Stimulated activated CD8-positive, alpha-beta memory T cell treated with anti-CD3 and anti-CD28 coated beads, Interleukin-7, amount 100 ng/mL, for 48 hours (primary cell): Measurements from ENCODE around the gene SLC9A3.
A peak's percentile ranks its signal among the peaks of the same experiment; 100 is the strongest.

Experiments used
- DNase-seq, 2 donors: peaks; one replicate each; pipeline ENCODE4 v3.0.0-alpha.2; 2020; ENCODE audit warnings: low read depth in 1 of 2; ENCODE audit errors: extremely low read depth in 1 of 2

SLC9A3 gene

GRCh38 chr5:446883-447263 is 77.4 kb downstream of the SLC9A3 start:
- DNase-seq, result no peak

- no peak for DNase-seq
Observed at GRCh38 chr5:446066-446882, 78.0 kb downstream of the SLC9A3 start.

- DNase-seq, result no peak
Observed at GRCh38 chr5:445591-445990, 78.7 kb downstream of the SLC9A3 start.

GRCh38 chr5:444226-444625 is 80.0 kb downstream of the SLC9A3 start:
- DNase-seq, result no peak

- DNase-seq, result no peak
Observed at GRCh38 chr5:443239-444151, 80.8 kb downstream of the SLC9A3 start.

- DNase-seq, result peak; percentile 37 to 69
Observed at GRCh38 chr5:442335-443238, 81.7 kb downstream of the SLC9A3 start, which contains the start of gene EXOC3. EXOC3 (plus strand) TSS chr5:443176; CDS start chr5:446206, 3,030 bp downstream.

- no peak for DNase-seq
Observed at GRCh38 chr5:441996-442334, 82.3 kb downstream of the SLC9A3 start.

GRCh38 chr5:440401-441201 is 83.6 kb downstream of the SLC9A3 start:
- no peak for DNase-seq

- no peak for DNase-seq
Observed at GRCh38 chr5:439636-440035, 84.6 kb downstream of the SLC9A3 start.

- no peak for DNase-seq
Observed at GRCh38 chr5:439181-439580, 85.1 kb downstream of the SLC9A3 start.

GRCh38 chr5:438481-438981 is 85.7 kb downstream of the SLC9A3 start:
- no peak for DNase-seq

- DNase-seq, result no peak
Observed at GRCh38 chr5:437281-437771, 86.9 kb downstream of the SLC9A3 start.

- DNase-seq, result no peak
Observed at GRCh38 chr5:436641-436975, 87.6 kb downstream of the SLC9A3 start.

- DNase-seq, result no peak
Observed at GRCh38 chr5:435961-436640, 88.1 kb downstream of the SLC9A3 start.

GRCh38 chr5:435156-435790 is 89.0 kb downstream of the SLC9A3 start:
- no peak for DNase-seq

- no peak for DNase-seq
Observed at GRCh38 chr5:434443-435146, 89.7 kb downstream of the SLC9A3 start.

GRCh38 chr5:433836-434235 is 90.4 kb downstream of the SLC9A3 start:
- DNase-seq, result no peak
